Measurements from ENCODE around the gene ZNF423.

GRCh38 chr16:49527611-49528010 lies 328.3 kb downstream of the ZNF423 start:
- TF ChIP-seq REST (IDR thresholded peaks at IDR 0.05; ENCODE audit: insufficient read depth in 1 of 2, low read depth in 2 of 2, low read length in 2 of 2) = no peak
- TF ChIP-seq TAF1 (IDR thresholded peaks at IDR 0.05; ENCODE audit: borderline replicate concordance, insufficient read depth, low read length) = no peak
- TF ChIP-seq POLR2AphosphoS5 (IDR thresholded peaks at IDR 0.05; ENCODE audit: low read depth, low read length) = no peak
- TF ChIP-seq SIN3A (IDR thresholded peaks at IDR 0.05; ENCODE audit: borderline replicate concordance, insufficient read depth, low read length) = no peak
- TF ChIP-seq FOXP2 (optimal IDR thresholded peaks at IDR 0.05; ENCODE audit: borderline replicate concordance, extremely low read depth, extremely low read length, insufficient read depth) = no peak

Measured in PFSK-1 (cell line).